NOMO-1 treated with dmso at 0.1 percent for 144 hours (cell line): ENCODE measurements around the gene RAB11FIP4.

Experiments
- DNase-seq: peaks from one replicate; lab custom pipeline; 2025; ENCODE audit not compliant: unreplicated experiment; lab: John Stamatoyannopoulos, UW

Gene RAB11FIP4

GRCh38 chr17:31562376-31562840, 170.9 kb downstream of the RAB11FIP4 start:
- no peak for DNase-seq

GRCh38 chr17:31564291-31564690, 172.8 kb downstream of the RAB11FIP4 start:
- DNase-seq, result no peak

DNA sequence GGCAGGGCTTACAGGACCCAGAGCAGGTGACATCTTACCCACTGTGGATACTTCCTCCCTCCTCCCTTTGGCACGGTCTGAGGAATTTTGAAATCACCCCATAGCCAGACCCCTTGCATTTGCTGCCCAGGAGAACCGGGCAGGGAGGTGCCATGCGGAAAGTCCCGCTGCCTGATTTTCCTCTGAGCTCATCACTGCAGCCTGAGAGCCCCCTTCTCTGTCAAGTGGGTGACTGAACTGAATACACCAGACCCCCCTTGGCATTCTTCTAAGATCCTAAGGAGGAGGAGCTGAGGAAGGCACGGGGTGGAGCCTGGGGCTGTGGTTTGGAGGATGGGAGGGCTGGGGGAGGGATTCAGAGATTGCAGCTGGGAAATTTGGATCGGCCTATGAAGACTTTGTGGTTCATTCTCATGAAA, 173.4 kb downstream of the RAB11FIP4 start:
- DNase-seq, result no peak

- DNase-seq, result no peak
Measured at GRCh38 chr17:31565652-31566051, 174.2 kb downstream of the RAB11FIP4 start.

- no peak for DNase-seq
Measured at GRCh38 chr17:31566247-31566991, 174.9 kb downstream of the RAB11FIP4 start.

DNA sequence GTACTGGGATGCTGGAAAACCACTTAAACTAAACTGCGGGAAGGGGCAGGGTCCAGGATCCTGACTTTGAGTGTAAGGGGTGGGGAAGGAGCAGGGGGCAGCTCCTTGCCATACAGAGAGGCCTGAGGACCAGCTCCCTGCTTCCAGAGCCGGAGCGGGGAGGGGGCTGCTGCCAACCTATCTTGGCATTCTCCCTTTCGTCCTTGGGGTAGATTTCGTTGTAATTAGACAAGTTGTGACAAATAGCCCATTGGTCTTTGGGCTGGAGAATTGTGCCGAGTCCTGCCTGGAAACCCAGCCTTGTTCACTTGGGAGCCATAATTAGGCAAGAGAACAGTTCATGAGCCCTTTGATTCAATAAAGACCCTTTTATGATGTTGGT, 175.5 kb downstream of the RAB11FIP4 start:
- no peak for DNase-seq

DNA sequence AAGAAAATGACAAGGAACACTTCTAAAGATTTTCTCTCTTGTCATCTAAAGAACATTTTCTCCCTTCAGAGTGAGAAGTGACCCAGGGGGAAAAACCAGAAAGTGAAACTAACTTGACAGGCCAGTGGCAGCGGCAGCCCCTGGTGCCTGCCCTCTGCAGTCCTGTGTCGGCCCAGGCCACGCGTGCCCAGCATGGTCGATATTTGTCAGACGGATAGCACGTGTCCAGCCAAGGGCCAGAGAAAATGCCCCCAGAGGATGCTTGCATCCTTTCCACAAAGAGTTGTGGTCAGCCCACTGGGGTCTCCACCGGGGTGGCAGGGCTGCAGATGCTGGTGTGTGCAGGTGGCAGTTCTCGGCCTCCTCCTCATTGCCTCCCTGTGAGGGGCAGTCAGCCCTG, 176.6 kb downstream of the RAB11FIP4 start:
- DNase-seq, result no peak

DNA sequence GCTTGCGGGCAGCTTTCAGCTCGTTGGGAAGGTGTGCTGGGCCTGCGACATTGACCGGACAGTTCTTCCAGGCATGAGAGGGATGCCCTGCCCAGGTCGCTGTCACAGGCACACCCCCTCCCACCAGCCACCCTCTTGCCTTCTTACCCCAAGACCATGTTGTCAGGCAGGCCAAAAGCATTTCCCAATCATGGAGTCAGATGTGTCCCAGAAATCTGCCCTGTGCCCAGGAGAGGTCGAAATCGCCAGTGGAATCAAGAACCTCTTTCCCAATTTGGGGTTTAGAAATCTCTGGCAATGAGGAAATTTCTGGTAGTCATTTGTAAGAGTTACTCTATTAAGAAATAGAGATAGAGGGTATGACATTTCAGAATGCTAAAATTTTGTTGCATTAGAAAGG, 177.1 kb downstream of the RAB11FIP4 start:
- DNase-seq, result no peak

- DNase-seq, result no peak
Measured at GRCh38 chr17:31570231-31570630, 178.8 kb downstream of the RAB11FIP4 start.

GRCh38 chr17:31570951-31571892, 179.7 kb downstream of the RAB11FIP4 start:
- no peak for DNase-seq

DNA sequence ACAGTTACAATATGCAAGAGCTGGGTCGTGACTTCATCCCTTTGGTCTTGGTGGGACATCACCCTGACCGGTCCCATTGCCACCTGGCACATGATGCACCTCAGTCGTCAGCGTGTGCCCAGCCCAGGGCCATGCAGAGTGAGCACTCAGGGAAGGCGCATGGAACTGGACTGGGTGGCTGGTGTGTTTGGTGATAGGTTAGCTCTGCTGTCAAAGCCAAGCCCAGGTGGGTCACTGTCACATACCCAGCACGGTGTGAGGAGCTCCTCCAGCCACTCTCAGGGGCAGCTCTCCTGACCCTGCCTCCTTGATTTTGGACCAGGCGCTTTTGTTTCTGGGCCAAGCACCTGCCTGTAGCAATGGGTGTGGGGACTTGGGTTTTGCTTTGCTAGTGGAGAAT, 180.9 kb downstream of the RAB11FIP4 start:
- no peak for DNase-seq

- no peak for DNase-seq
Measured at GRCh38 chr17:31573047-31573446, 181.6 kb downstream of the RAB11FIP4 start.

DNA sequence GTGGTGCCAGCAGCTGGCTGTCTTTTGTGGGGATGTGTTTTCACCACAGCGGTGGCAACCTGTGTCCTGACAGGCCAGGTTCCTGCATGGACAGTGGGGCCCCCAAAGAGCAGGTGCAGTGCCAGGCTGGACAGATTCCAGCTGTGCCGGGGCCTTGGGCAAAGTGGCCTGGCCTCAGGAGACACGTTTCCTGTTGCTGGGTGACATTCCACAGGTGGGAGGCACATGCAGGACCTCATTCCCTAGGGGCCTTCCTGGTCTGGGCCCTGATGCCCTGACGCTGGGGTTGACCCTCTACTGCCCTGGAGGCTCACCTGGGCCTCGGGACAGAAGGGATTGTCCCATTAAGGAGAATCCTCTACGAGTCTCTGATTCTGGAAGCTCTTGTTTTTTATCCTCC, 182.4 kb downstream of the RAB11FIP4 start:
- no peak for DNase-seq

DNA sequence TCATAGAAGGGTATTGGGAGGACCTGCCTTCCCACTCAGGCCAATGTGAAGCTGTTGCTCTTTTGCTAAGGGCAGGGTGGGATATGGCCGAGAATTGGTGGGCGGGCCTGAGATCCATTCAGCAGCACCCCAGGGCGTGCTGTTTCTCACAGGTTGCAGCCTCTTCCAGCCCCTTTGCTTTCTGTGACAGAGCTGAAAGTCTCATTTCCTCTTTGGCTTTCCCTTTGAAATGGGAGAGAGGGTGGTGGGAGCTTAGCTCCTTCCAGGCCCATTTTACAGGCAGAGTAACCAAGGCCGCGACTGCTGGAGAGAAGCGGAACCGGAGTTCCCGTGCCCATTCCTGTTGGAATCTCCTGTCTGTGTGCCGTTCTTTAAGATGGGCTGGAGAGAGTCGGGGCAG, 183.0 kb downstream of the RAB11FIP4 start:
- no peak for DNase-seq

- no peak for DNase-seq
Measured at GRCh38 chr17:31575043-31575442, 183.6 kb downstream of the RAB11FIP4 start.

DNA sequence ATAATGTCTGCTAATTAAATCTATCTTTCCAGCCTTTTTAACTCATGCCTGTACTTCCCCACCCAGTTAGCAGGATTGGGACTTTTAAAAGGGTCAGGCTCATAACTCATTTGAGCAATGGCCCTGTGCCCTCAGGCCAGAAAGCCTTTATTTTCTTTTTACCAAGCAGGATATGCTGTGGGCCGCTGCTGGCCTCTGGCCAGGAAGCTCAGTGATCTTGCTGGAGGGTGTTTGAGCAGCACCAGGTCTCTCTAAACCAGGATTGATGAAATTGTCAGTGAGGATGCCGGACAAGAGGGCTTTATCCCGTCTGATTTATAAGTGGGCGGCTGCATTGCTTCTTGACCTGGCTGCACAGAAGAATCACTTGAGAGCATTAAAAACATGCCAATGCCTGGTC, 187.8 kb downstream of the RAB11FIP4 start:
- no peak for DNase-seq

DNA sequence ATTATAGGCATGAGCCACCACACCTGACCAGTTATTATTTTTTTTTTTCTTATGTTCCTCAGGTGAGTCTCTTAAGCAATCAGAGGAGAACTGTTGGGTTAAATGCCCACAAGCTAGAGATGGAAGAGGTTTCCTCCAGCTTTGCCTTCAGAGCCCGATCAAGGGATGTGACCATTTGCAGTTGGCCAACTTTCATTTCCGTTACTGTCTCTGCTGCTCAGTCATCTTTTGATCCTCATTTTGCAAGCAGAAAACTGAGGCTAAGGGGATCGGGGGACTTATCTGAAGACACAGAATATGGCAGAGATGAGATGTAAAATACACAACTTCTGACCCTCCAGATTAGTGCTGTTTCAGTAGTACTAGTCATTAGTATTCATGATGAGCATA, 188.8 kb downstream of the RAB11FIP4 start:
- peak; percentile 48 for DNase-seq

- no peak for DNase-seq
Measured at GRCh38 chr17:31580706-31581490, 189.4 kb downstream of the RAB11FIP4 start.

DNA sequence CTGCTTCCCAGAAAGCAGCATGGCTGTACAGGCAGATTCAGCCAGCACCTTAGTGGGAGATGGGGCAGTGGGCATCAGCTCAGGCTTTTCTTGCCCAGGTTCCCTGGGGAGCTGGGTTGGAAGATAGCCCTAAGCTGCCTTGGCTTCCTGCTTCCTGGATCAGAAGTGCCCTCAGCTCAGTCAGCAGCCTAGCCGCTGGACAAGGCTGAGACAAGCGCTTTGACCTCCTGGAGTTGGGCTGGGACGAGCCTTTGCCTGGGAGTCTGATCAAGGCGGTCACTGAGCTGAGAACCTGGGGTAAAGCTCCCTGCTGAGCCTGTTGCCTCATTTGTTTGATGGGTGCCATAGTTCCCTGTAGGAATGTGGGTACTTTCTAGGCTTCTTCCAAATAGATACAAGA, 190.0 kb downstream of the RAB11FIP4 start:
- DNase-seq, result no peak

DNA sequence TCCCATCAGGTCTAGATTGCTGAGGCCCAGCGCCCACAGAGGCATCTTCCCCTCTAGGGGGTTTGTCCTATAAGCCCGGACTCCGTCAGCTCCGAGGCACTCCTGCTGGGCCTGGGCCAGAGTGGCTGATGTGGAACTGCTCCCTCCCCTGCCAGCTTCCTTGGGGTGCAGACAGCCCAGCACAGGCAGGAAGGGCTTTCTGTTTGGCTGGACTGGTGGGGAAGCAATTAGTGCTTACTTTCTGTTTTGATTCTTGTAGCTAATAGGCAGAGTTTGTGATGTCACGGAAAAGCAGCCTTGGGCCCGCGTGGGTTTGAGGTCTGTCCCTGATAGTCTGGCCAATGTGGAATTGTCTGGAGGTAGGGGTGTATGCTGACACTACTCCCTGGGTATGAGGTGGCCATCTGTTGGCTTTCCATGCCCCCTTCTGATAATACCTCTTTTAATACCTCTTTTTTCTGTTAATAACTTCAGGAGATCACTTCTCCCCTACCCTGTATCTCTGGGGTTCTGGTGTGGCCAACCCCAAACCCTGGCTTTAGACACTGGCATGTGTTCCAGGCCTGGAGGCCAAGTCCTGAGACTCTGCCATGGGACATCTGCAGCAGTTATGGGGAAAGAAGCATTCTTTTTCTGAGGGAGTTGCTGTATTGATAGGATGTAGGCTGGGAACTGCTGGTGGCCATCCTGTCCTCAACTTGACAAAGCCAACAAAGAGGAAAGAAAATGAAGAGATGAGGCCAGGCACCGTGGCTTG, 190.9 kb downstream of the RAB11FIP4 start:
- DNase-seq, result peak; percentile 18
